Heart right ventricle (tissue), 16 donors: Measurements from ENCODE around the gene KRTAP10-12. TPM values are rescaled to one million over a fixed set of nuclear protein-coding genes. Genes with fewer than 3 reads are reported as not detected.
A peak's percentile ranks its signal among the peaks of the same experiment; 100 is the strongest.
"Not testable (repeated sequence)": the region's sequence is repeated elsewhere in the genome, so short reads cannot be mapped to it uniquely, and the experiment has no call there.

ENCODE experiments used
- ATAC-seq, 8 donors: fragments of 200-7000 bp; cut with Tn5 transposase; one replicate each; pipeline ENCODE4 v1.9.1; 2020; ENCODE audit warnings: mild to moderate bottlenecking in 8 of 8, moderate library complexity in 8 of 8, moderate number of reproducible peaks in 1 of 8
- DNase-seq, 2 donors: peaks; one replicate each; pipeline ENCODE4 v3.0.0-alpha.2; 2020
- H3K27ac ChIP-seq, 10 donors: fragments of 200-600 bp; sonication (generic) in 2 of 10; one replicate each; pipeline versions ENCODE4 v1.5.0 to v1.8.0; 2020 to 2022; ENCODE audit warnings: mild to moderate bottlenecking in 3 of 10
- H3K27me3 ChIP-seq, 7 donors: fragments of 200-600 bp; one replicate each; pipeline ENCODE4 v1.8.0; 2021 to 2022; ENCODE audit warnings: mild to moderate bottlenecking in 2 of 7
- H3K36me3 ChIP-seq, 9 donors: fragments of 200-600 bp; sonication (generic) in 1 of 9; one replicate each; pipeline versions ENCODE4 v1.5.0 to v1.8.0; 2020 to 2022; ENCODE audit warnings: mild to moderate bottlenecking in 2 of 9
- H3K4me1 ChIP-seq, 9 donors: fragments of 200-600 bp; sonication (generic) in 1 of 9; one replicate each; pipeline versions ENCODE4 v1.5.0 to v1.8.0; 2020 to 2022; ENCODE audit warnings: mild to moderate bottlenecking in 4 of 9
- H3K4me3 ChIP-seq, 10 donors: fragments of 200-600 bp; sonication (generic) in 2 of 10; one replicate each; pipeline versions ENCODE4 v1.5.0 to v1.8.0; 2020 to 2022; ENCODE audit warnings: mild to moderate bottlenecking in 7 of 10, moderate library complexity in 2 of 10
- H3K9me3 ChIP-seq, 11 donors: fragments of 200-600 bp in 10 of 11; sonication (generic) in 2 of 11; one replicate each; pipeline versions ENCODE4 v1.5.0 to v1.8.0; 2013 to 2022; ENCODE audit warnings: mild to moderate bottlenecking in 2 of 11, control low read depth in 1 of 11, moderate library complexity in 1 of 11
- WGBS, 2 donors: extraction: QIAGEN DNeasy Blood & Tissue Kit; methylation state at CpG; one replicate each; pipeline ENCODE4 v1.1.7; 2013; ENCODE audit warnings: inconsistent platforms in 1 of 2; 5-methylcytosine and 5-hydroxymethylcytosine counted together
- intact Hi-C, 10 donors: fragments of 100-400 bp; cut with DNase I; formaldehyde crosslinking; loops; one replicate each; pipeline versions ENCODE4 v1.11.1 to v1.14.2; 2022
- polyA plus RNA-seq, 2 donors: library from polyadenylated mRNA; stranded (reverse); fragments of 200-250 nt; gene quantifications; one replicate each; pipeline ENCODE4 v1.2.3, GENCODE V29; 2013
- total RNA-seq, 10 donors: library from RNA; stranded (reverse); fragmentation: NEBNext Ultra II Directional in 3 of 10; extraction: Animal tissue kit (Norgen Biotek cat#: 25700) in 3 of 10; gene quantifications; one replicate each; pipeline versions ENCODE4 v1.2.1 to v1.2.4, GENCODE V29; 2021 to 2023
- TF ChIP-seq, protein P1 (sequence below), 9 donors: fragments of 200-600 bp; sonication (generic) in 2 of 9; IDR thresholded peaks; one replicate each; pipeline versions ENCODE4 v1.5.0 to v1.8.0; 2021 to 2022; ENCODE audit warnings: antibody characterized with exemption in 9 of 9, mild to moderate bottlenecking in 5 of 9, moderate library complexity in 1 of 9
- donor health status: Arrhythmogenic right ventricular cardiomyopathy.
- donor health status: ischemic (EF 13 %, LVEDD 7.1; RV severe dilation, severe dysfunction).
- donor health status: healthy with polysubstance abuse.
- donor health status: DM: no; HTN: yes; CAD: no.
- donor health status: DM: no; HTN: no; CAD: no.
- donor health status: ischemic (EF 25% LVEDD 6.9; RV normal size, moderate dysfunction).
- donor health status: ischemic (EF 25% LVEDD 5.7; RV mildly dilated, moderate dysfunction).
- donor health status: healthy.
- donor health status: DM: yes; HTN: yes; CAD: no.
- donor health status: Ischemic cardiomyopathy.
- donor health status: ischemic (EF 35%, LVEDD 5.7; RV mildly dilated, moderate dysfunction).
- donor health status: nonischemic (EF 11% LVEDD 7.7; RV severe dilation, severe dysfunction).
- donor health status: DM: yes; HTN: yes; CAD: no.
- donor health status: PGD.
- donor health status: ischemic (EF 29% LVEDD 5.4; RV normal size, mild dysfunction).
- donor health status: nonischemic (EF 23%, LVEDD 6.1; RV moderate dilation, normal function).

Gene KRTAP10-12
- total and polyA plus RNA-seq, 12 donors: not detected

DNA sequence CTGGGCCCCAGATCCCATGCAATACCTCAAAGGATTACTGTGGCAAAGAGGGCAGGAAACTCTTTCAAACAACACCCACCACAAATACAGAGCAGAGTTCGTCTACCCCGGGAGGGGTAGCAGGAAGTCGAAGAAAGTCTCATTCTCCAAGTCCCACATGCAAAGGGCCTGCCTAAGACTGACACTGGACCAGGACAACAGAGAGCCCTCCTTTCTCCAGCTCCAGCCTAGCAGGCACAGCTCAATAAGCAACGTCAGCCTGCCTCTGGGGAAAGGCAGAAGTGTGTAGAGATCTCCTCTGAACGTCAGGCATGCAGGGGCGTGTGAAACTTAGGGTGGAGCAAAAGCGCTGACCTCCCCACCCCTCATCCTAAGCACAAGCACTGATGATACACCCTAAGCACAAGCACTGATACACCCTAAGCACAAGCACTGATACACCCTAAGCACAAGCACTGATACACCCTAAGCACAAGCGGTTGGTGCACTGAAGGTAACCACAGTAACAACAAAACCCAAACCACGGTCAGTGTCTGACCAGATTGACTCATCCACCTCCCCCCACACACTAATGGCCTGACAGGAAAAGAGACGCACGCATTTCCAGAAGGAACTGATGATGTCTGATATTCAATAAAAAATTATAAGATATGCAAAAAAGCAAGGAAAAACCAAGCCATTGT is 37.9 kb upstream of the KRTAP10-12 start:
- TF ChIP-seq, protein P1, sequence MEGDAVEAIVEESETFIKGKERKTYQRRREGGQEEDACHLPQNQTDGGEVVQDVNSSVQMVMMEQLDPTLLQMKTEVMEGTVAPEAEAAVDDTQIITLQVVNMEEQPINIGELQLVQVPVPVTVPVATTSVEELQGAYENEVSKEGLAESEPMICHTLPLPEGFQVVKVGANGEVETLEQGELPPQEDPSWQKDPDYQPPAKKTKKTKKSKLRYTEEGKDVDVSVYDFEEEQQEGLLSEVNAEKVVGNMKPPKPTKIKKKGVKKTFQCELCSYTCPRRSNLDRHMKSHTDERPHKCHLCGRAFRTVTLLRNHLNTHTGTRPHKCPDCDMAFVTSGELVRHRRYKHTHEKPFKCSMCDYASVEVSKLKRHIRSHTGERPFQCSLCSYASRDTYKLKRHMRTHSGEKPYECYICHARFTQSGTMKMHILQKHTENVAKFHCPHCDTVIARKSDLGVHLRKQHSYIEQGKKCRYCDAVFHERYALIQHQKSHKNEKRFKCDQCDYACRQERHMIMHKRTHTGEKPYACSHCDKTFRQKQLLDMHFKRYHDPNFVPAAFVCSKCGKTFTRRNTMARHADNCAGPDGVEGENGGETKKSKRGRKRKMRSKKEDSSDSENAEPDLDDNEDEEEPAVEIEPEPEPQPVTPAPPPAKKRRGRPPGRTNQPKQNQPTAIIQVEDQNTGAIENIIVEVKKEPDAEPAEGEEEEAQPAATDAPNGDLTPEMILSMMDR (IDR thresholded peaks at IDR 0.05): no peak
- ATAC-seq (no peak), DNase-seq (no peak)
- Histone ChIP-seq H3K27ac (peak overlapping the region in 1 of 10 donors; percentile 76), H3K36me3 (no peaks in the 10 kb centered on the region), H3K9me3 (peaks cover 0 to 28% (median 4%) of the 10 kb centered on the region in 11 donors), H3K4me3 (no peak overlapping the region), H3K4me1 (no peaks in the 10 kb centered on the region), H3K27me3 (peaks cover 0 to 28% (median 0%) of the 10 kb centered on the region in 7 donors)
- intact Hi-C loops: no loop called here
- WGBS, 2 donors: 55 to 59% methylated on average over 11 of the region's 11 CpGs

- ATAC-seq, H3K4me3 ChIP-seq, H3K4me1 ChIP-seq, H3K27ac ChIP-seq, H3K36me3 ChIP-seq, DNase-seq, intact Hi-C loops: not testable (repeated sequence)
- 26 to 51% methylated on average over 7 of the region's 7 CpGs for WGBS, 2 donors
- Histone ChIP-seq H3K27me3 (peaks cover 0 to 28% (median 0%) of the 10 kb centered on the region in 7 donors), H3K9me3 (peaks cover 0 to 19% (median 2%) of the 10 kb centered on the region in 11 donors)
Observed at GRCh38 chr21:44661567-44661966, 35.4 kb upstream of the KRTAP10-12 start.

GRCh38 chr21:44664691-44665090 is 32.3 kb upstream of the KRTAP10-12 start:
- H3K4me3 ChIP-seq: no peak overlapping the region
- intact Hi-C loops: loop anchor here in 1 of 10 donors (2.0 kb wide), 1 partner anchor 20 kb away; no protein-coding TSS in a partner anchor
- DNase-seq: no peak
- no peaks in the 10 kb centered on the region for H3K36me3 ChIP-seq
- no peak overlapping the region for H3K27ac ChIP-seq
- no peak for ATAC-seq
- TF ChIP-seq, protein P1 (IDR thresholded peaks at IDR 0.05): no peak
- H3K4me1 ChIP-seq: no peaks in the 10 kb centered on the region
- peaks cover 0 to 6% (median 0%) of the 10 kb centered on the region in 7 donors for H3K27me3 ChIP-seq
- peaks cover 0 to 19% (median 0%) of the 10 kb centered on the region in 11 donors for H3K9me3 ChIP-seq
- WGBS, 2 donors: 85 to 88% methylated on average over 5 of the region's 5 CpGs

DNA sequence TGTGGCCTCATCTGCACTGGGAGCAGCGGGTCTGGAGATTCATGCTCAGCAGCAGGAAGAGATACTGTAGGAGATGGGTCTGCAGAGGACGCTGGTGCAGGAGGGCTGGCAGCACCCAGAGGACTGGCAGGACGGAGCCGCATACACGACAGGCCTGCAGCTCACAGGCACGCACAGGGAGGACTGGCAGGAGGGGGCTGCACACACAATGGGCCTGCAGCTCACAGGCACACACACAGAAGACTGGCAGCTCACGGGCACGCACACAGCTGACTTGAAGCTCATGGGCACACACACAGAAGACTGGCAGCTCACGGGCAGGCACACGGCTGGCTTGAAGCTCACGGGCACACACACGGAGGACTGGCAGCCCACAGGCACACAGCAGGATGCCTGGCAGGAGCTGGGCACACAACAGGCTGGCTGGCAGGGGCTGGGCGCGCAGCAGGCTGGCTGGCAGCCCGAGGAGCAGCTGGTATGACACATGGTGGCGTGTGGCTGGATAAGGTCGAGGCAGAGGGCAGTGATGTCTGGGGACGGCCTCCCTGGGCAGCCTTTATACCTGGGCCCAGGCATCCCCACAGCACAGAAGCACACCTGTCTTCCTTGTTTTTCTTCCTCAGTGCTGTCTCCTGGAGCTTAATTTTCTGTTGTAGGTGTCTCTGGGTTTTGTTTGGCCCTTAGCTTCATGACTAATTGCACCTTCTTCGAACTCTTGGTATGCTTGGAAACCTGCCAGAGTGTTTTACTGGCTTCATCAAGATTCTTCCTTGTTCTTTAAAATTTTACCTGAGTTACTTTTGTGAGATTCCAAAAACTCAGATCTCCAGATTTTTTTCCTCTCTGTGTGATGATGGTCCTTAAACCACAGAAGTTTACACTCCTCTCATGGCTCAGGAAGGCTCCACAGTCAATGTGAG is 30.3 kb upstream of the KRTAP10-12 start, which contains the start of gene KRTAP12-2:
Gene KRTAP12-2 (minus strand): TSS at position 527 of the 920 bp plus-strand sequence. CDS start 41 bp downstream, at position 486.
- DNase-seq (peak in 1 of 2 donors; percentile 35), ATAC-seq (peak; percentile 41 to 99 (median 87))
- no peaks in the 10 kb centered on the region for H3K4me1 ChIP-seq
- TF ChIP-seq, protein P1 (IDR thresholded peaks at IDR 0.05): no peak
- intact Hi-C loops: no loop called here
- H3K36me3 ChIP-seq: no peaks in the 10 kb centered on the region
- H3K27me3 ChIP-seq: peaks cover 0 to 3% (median 0%) of the 10 kb centered on the region in 7 donors
- H3K9me3 ChIP-seq: peaks cover 0 to 35% (median 5%) of the 10 kb centered on the region in 11 donors
- WGBS, 2 donors: 66 to 75% methylated on average over 19 of the region's 19 CpGs
- H3K4me3 ChIP-seq: no peak within 1 kb of the TSS
- no peak within 1 kb of the TSS for H3K27ac ChIP-seq
